ENCODE results near the gene MIOS.

DNA sequence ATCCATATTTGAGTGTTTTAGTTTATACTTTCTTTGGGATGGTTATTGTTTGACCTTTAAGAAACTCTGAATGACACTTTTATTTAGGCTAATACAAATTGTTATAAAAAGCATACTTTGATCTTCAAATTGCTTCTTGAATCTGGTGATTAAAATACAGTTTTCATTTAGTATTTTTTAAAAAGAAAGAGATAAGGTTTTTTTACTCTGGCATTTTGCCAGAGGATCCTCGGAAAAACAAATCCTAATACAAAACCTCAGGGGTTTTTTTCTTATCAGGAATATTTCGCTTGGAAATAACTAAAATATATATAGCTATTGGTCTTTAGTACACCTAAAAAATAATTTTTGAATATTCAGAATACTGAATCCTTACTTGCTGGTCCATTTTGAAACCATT is 17.0 kb downstream of the MIOS start:
- TF ChIP-seq, protein P1, sequence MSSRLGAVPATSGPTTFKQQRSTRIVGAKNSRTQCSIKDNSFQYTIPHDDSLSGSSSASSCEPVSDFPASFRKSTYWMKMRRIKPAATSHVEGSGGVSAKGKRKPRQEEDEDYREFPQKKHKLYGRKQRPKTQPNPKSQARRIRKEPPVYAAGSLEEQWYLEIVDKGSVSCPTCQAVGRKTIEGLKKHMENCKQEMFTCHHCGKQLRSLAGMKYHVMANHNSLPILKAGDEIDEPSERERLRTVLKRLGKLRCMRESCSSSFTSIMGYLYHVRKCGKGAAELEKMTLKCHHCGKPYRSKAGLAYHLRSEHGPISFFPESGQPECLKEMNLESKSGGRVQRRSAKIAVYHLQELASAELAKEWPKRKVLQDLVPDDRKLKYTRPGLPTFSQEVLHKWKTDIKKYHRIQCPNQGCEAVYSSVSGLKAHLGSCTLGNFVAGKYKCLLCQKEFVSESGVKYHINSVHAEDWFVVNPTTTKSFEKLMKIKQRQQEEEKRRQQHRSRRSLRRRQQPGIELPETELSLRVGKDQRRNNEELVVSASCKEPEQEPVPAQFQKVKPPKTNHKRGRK (CRISPR knock-in tag; IDR thresholded peaks at IDR 0.05; ENCODE audit: borderline replicate concordance): no peak
- TF ChIP-seq RELA (CRISPR knock-in tag; IDR thresholded peaks at IDR 0.05; ENCODE audit: borderline replicate concordance) (no peak), CREB1 (CRISPR knock-in tag; IDR thresholded peaks at IDR 0.05) (no peak), FOXJ3 (CRISPR knock-in tag; IDR thresholded peaks at IDR 0.05; ENCODE audit: borderline replicate concordance) (no peak)
- TF ChIP-seq, protein P2, sequence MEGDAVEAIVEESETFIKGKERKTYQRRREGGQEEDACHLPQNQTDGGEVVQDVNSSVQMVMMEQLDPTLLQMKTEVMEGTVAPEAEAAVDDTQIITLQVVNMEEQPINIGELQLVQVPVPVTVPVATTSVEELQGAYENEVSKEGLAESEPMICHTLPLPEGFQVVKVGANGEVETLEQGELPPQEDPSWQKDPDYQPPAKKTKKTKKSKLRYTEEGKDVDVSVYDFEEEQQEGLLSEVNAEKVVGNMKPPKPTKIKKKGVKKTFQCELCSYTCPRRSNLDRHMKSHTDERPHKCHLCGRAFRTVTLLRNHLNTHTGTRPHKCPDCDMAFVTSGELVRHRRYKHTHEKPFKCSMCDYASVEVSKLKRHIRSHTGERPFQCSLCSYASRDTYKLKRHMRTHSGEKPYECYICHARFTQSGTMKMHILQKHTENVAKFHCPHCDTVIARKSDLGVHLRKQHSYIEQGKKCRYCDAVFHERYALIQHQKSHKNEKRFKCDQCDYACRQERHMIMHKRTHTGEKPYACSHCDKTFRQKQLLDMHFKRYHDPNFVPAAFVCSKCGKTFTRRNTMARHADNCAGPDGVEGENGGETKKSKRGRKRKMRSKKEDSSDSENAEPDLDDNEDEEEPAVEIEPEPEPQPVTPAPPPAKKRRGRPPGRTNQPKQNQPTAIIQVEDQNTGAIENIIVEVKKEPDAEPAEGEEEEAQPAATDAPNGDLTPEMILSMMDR (IDR thresholded peaks at IDR 0.05): no peak
- TF ChIP-seq, protein P3, sequence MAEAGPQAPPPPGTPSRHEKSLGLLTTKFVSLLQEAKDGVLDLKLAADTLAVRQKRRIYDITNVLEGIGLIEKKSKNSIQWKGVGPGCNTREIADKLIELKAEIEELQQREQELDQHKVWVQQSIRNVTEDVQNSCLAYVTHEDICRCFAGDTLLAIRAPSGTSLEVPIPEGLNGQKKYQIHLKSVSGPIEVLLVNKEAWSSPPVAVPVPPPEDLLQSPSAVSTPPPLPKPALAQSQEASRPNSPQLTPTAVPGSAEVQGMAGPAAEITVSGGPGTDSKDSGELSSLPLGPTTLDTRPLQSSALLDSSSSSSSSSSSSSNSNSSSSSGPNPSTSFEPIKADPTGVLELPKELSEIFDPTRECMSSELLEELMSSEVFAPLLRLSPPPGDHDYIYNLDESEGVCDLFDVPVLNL (CRISPR knock-in tag; IDR thresholded peaks at IDR 0.05; ENCODE audit: borderline replicate concordance, low read depth): no peak

Data from WTC11 (cell line).